Stimulated activated CD8-positive, alpha-beta memory T cell treated with anti-CD3 and anti-CD28 coated beads, Interleukin-12 subunit alpha, Interleukin-12 subunit beta, amount 100 ng/mL, for 4 hours (primary cell): Measurements from ENCODE around the gene PDP2.
"Not testable (repeated sequence)": the region's sequence is repeated elsewhere in the genome, so short reads cannot be mapped to it uniquely, and the experiment has no call there.

Source experiments
- DNase-seq: peaks from one replicate; pipeline ENCODE4 v3.0.0-alpha.2; 2020; ENCODE audit warnings: low read depth

Gene PDP2

GRCh38 chr16:66886321-66886720 lies 6.0 kb downstream of the PDP2 start:
- no peak for DNase-seq

GRCh38 chr16:66886914-66887313 lies 6.6 kb downstream of the PDP2 start:
- no peak for DNase-seq

- no peak for DNase-seq
These were observed 8.6 kb downstream of the PDP2 start for GRCh38 chr16:66888647-66889615.

- no peak for DNase-seq
These were observed 9.3 kb downstream of the PDP2 start for GRCh38 chr16:66889622-66890021.

- no peak for DNase-seq
These were observed 10.5 kb downstream of the PDP2 start for GRCh38 chr16:66890799-66891198.

GRCh38 chr16:66891360-66891759 lies 11.0 kb downstream of the PDP2 start:
- DNase-seq = no peak

GRCh38 chr16:66891797-66892196 lies 11.5 kb downstream of the PDP2 start:
- no peak for DNase-seq

- DNase-seq = no peak
These were observed 13.7 kb downstream of the PDP2 start for GRCh38 chr16:66894055-66894454.

GRCh38 chr16:66894948-66895688 lies 14.8 kb downstream of the PDP2 start:
- DNase-seq = peak; percentile 18

GRCh38 chr16:66895689-66895979 lies 15.3 kb downstream of the PDP2 start:
- DNase-seq = no peak

GRCh38 chr16:66895999-66896398 lies 15.7 kb downstream of the PDP2 start:
- no peak for DNase-seq

GRCh38 chr16:66896682-66897081 lies 16.4 kb downstream of the PDP2 start:
- DNase-seq = not testable (repeated sequence)

GRCh38 chr16:66898207-66898606 lies 17.9 kb downstream of the PDP2 start:
- DNase-seq = no peak

GRCh38 chr16:66898933-66899309 lies 18.6 kb downstream of the PDP2 start:
- no peak for DNase-seq

- no peak for DNase-seq
These were observed 19.1 kb downstream of the PDP2 start for GRCh38 chr16:66899310-66899944.

- no peak for DNase-seq
These were observed 19.8 kb downstream of the PDP2 start for GRCh38 chr16:66899945-66900710.

- no peak for DNase-seq
These were observed 20.6 kb downstream of the PDP2 start for GRCh38 chr16:66900721-66901441.

GRCh38 chr16:66901626-66902025 lies 21.3 kb downstream of the PDP2 start:
- no peak for DNase-seq

GRCh38 chr16:66902648-66903543 lies 22.6 kb downstream of the PDP2 start:
- DNase-seq = no peak
